GM23248 (cell line): ENCODE measurements around the gene ZC3HAV1. TPM values are rescaled to one million over a fixed set of nuclear protein-coding genes. Genes with fewer than 3 reads are reported as not detected.
"Not testable (repeated sequence)": the region's sequence is repeated elsewhere in the genome, so short reads cannot be mapped to it uniquely, and the experiment has no call there.

ENCODE experiments used
- DNase-seq: peaks from one replicate; pipeline ENCODE4 v3.0.0-alpha.2; 2015
- H2AFZ ChIP-seq: fragments of 200-600 bp; sonication (generic); 2 replicates; pipeline ENCODE4 v1.6.1; 2016; ENCODE audit warnings: antibody characterized with exemption
- H3F3A ChIP-seq: fragments of 200-600 bp; sonication (generic); 2 replicates; pipeline ENCODE4 v1.6.1; 2016; ENCODE audit warnings: mild to moderate bottlenecking, antibody characterized with exemption, mixed run types; ENCODE audit not compliant: insufficient read depth
- H3K27ac ChIP-seq: fragments of 200-600 bp; sonication (generic); 2 replicates; pipeline ENCODE4 v1.5.1; 2016; ENCODE audit warnings: mild to moderate bottlenecking
- H3K27me3 ChIP-seq: fragments of 200-600 bp; sonication (generic); replicated peaks from 2 replicates; pipeline ENCODE4 v1.6.1; 2016; ENCODE audit warnings: mild to moderate bottlenecking; ENCODE audit not compliant: insufficient read depth
- H3K36me3 ChIP-seq: fragments of 200-600 bp; sonication (generic); 2 replicates; pipeline ENCODE4 v1.6.1; 2016; ENCODE audit warnings: low read depth, mild to moderate bottlenecking
- H3K4me1 ChIP-seq: fragments of 200-600 bp; sonication (generic); 2 replicates; pipeline ENCODE4 v1.6.1; 2016; ENCODE audit warnings: mild to moderate bottlenecking; ENCODE audit not compliant: insufficient read depth
- H3K4me2 ChIP-seq: fragments of 200-600 bp; sonication (generic); one replicate; pipeline ENCODE4 v1.6.1; 2016; ENCODE audit warnings: mild to moderate bottlenecking; ENCODE audit not compliant: unreplicated experiment
- H3K4me3 ChIP-seq: fragments of 200-600 bp; sonication (generic); 2 replicates; pipeline ENCODE4 v1.5.1; 2016; ENCODE audit warnings: mild to moderate bottlenecking
- H3K79me2 ChIP-seq: fragments of 200-600 bp; sonication (generic); 2 replicates; pipeline ENCODE4 v1.6.1; 2016; ENCODE audit warnings: mild to moderate bottlenecking; ENCODE audit not compliant: insufficient read depth
- H3K9ac ChIP-seq: fragments of 200-600 bp; sonication (generic); 2 replicates; pipeline ENCODE4 v1.6.1; 2016; ENCODE audit warnings: mild to moderate bottlenecking
- H3K9me2 ChIP-seq: fragments of 200-600 bp; sonication (generic); 2 replicates; pipeline ENCODE4 v1.6.1; 2016; ENCODE audit warnings: mixed run types, mild to moderate bottlenecking, moderate library complexity; ENCODE audit not compliant: insufficient read depth
- H3K9me3 ChIP-seq: fragments of 200-600 bp; sonication (generic); one replicate; pipeline ENCODE4 v1.6.1; 2017; ENCODE audit warnings: low read depth
- H4K20me1 ChIP-seq: fragments of 200-600 bp; sonication (generic); 2 replicates; pipeline ENCODE4 v1.6.0; 2016; ENCODE audit not compliant: insufficient read depth
- EZH2 ChIP-seq: fragments of 200-600 bp; sonication (generic); IDR thresholded peaks from 2 replicates; pipeline ENCODE4 v1.6.1; 2018; ENCODE audit warnings: antibody characterized with exemption, mild to moderate bottlenecking; ENCODE audit not compliant: insufficient read depth, poor library complexity, severe bottlenecking
- EZH2phosphoT487 ChIP-seq: fragments of 200-600 bp; sonication (generic); IDR thresholded peaks from 2 replicates; pipeline ENCODE4 v1.6.1; 2018; ENCODE audit warnings: antibody characterized with exemption, moderate library complexity, mild to moderate bottlenecking, low read depth; ENCODE audit not compliant: insufficient read depth
- WGBS, 2 experiments: methylation state at CpG; one replicate each; pipeline ENCODE4 v1.1.6; 2015 to 2017; ENCODE audit warnings: low lambda C conversion rate in 2 of 2, low coverage in 1 of 2; ENCODE audit errors: missing lambda C conversion rate in 2 of 2; 5-methylcytosine and 5-hydroxymethylcytosine counted together
- in situ Hi-C: fragments of 300-500 bp; cut with MboI; formaldehyde crosslinking; loops from 2 replicates; pipeline ENCODE4 v1.15.0; 2020
- polyA plus RNA-seq: library from polyadenylated mRNA; unstranded; fragments of >200 nt; fragmentation: Nextera tagmentation; extraction: Ambion mirVana; gene quantifications from 2 replicates; pipeline ENCODE4 v1.2.1, GENCODE V29; 2016
- total RNA-seq: library from RNA; depleted of rRNA; stranded (reverse); fragments of >200 nt; shearing (Covaris generic); gene quantifications from 2 replicates; pipeline ENCODE4 v1.2.3, GENCODE V29; 2014

Gene ZC3HAV1
- total and polyA plus RNA-seq, 2 experiments from 2014 or later: 28.8 to 30.5 TPM

- H3K36me3 ChIP-seq: peaks cover 56% of the 10 kb centered on the region
- H3K9me2 ChIP-seq: no peaks in the 10 kb centered on the region
- H3K9me3 ChIP-seq: no peaks in the 10 kb centered on the region
- WGBS, 2 experiments: 80 to 89% methylated on average over 3 of the region's 3 CpGs
- peaks cover 68% of the 10 kb centered on the region for H3K79me2 ChIP-seq
- no peak overlapping the region for H3K9ac ChIP-seq
- H3K4me1 ChIP-seq: peaks cover 8% of the 10 kb centered on the region; the same call in 1 of the 2 replicates
- H2AFZ ChIP-seq: no peak overlapping the region
- no peak overlapping the region for H3K4me2 ChIP-seq
- H3K4me3 ChIP-seq: no peak overlapping the region
- no peaks in the 10 kb centered on the region for H4K20me1 ChIP-seq
- H3F3A ChIP-seq: peaks cover 4% of the 10 kb centered on the region; the same call in 1 of the 2 replicates
- no peak for TF ChIP-seq EZH2phosphoT487
- TF ChIP-seq EZH2: no peak
- no peak for DNase-seq
- no peak overlapping the region for H3K27ac ChIP-seq
- in situ Hi-C loops: no loop called here
- no peaks in the 10 kb centered on the region for H3K27me3 ChIP-seq
Measured at GRCh38 chr7:139029353-139029752, 80.2 kb downstream of the ZC3HAV1 start.

- Histone ChIP-seq H3K4me3 (no peak overlapping the region), H3K4me1 (peaks cover 14% of the 10 kb centered on the region; the same call in 1 of the 2 replicates), H3K79me2 (peaks cover 42% of the 10 kb centered on the region), H3K27me3 (no peaks in the 10 kb centered on the region), H3K9me2 (no peaks in the 10 kb centered on the region), H3K27ac (no peak overlapping the region), H3K4me2 (no peak overlapping the region), H3F3A (peaks cover 18% of the 10 kb centered on the region; the same call in 1 of the 2 replicates), H3K9me3 (no peaks in the 10 kb centered on the region), H2AFZ (no peak overlapping the region), H4K20me1 (no peaks in the 10 kb centered on the region; the same call in 1 of the 2 replicates), H3K9ac (no peak overlapping the region), H3K36me3 (peaks cover 45% of the 10 kb centered on the region)
- TF ChIP-seq EZH2: no peak
- no peak for TF ChIP-seq EZH2phosphoT487
- in situ Hi-C loops: no loop called here
- 90 to 91% methylated on average over 6 of the region's 6 CpGs for WGBS, 2 experiments
- no peak for DNase-seq
Measured at GRCh38 chr7:139026551-139026950, 83.0 kb downstream of the ZC3HAV1 start.

- Histone ChIP-seq H3K79me2 (peaks cover 36% of the 10 kb centered on the region), H3K4me1 (peaks cover 14% of the 10 kb centered on the region; the same call in 1 of the 2 replicates), H3F3A (peaks cover 18% of the 10 kb centered on the region; the same call in 1 of the 2 replicates), H3K36me3 (peaks cover 46% of the 10 kb centered on the region)
- in situ Hi-C loops, H3K9me3 ChIP-seq, H3K4me2 ChIP-seq, H3K9ac ChIP-seq, DNase-seq, H3K4me3 ChIP-seq, H4K20me1 ChIP-seq, H3K27me3 ChIP-seq, H3K9me2 ChIP-seq, H3K27ac ChIP-seq, H2AFZ ChIP-seq: not testable (repeated sequence)
- 96 to 99% methylated on average over 5 of the region's 5 CpGs for WGBS, 2 experiments
Measured at GRCh38 chr7:139025861-139026260, 83.7 kb downstream of the ZC3HAV1 start.

- H3K27ac ChIP-seq: no peak overlapping the region
- DNase-seq: no peak
- TF ChIP-seq EZH2: no peak
- TF ChIP-seq EZH2phosphoT487: no peak
- H3K4me2 ChIP-seq: no peak overlapping the region
- H2AFZ ChIP-seq: no peak overlapping the region
- H3K4me3 ChIP-seq: no peak overlapping the region
- in situ Hi-C loops: no loop called here
- 69 to 70% methylated on average over 5 of the region's 5 CpGs for WGBS, 2 experiments
- no peaks in the 10 kb centered on the region; the same call in 1 of the 2 replicates for H4K20me1 ChIP-seq
- H3F3A ChIP-seq: peaks cover 18% of the 10 kb centered on the region; the same call in 1 of the 2 replicates
- H3K4me1 ChIP-seq: peaks cover 14% of the 10 kb centered on the region; the same call in 1 of the 2 replicates
- peaks cover 34% of the 10 kb centered on the region for H3K36me3 ChIP-seq
- H3K9me3 ChIP-seq: no peaks in the 10 kb centered on the region
- H3K9ac ChIP-seq: no peak overlapping the region
- H3K27me3 ChIP-seq: no peaks in the 10 kb centered on the region
- H3K79me2 ChIP-seq: peaks cover 24% of the 10 kb centered on the region
- no peaks in the 10 kb centered on the region for H3K9me2 ChIP-seq
Measured at GRCh38 chr7:139023076-139023475, 86.4 kb downstream of the ZC3HAV1 start.

GRCh38 chr7:139022286-139022685 lies 87.2 kb downstream of the ZC3HAV1 start:
- Histone ChIP-seq H3K4me2 (no peak overlapping the region), H3K4me1 (peaks cover 19% of the 10 kb centered on the region), H3K79me2 (peaks cover 24% of the 10 kb centered on the region), H3K27ac (no peak overlapping the region), H3K9ac (no peak overlapping the region), H2AFZ (no peak overlapping the region), H3K9me3 (no peaks in the 10 kb centered on the region), H4K20me1 (no peaks in the 10 kb centered on the region; the same call in 1 of the 2 replicates), H3F3A (peaks cover 24% of the 10 kb centered on the region), H3K9me2 (no peaks in the 10 kb centered on the region), H3K4me3 (no peak overlapping the region), H3K27me3 (no peaks in the 10 kb centered on the region), H3K36me3 (peaks cover 34% of the 10 kb centered on the region)
- in situ Hi-C loops: no loop called here
- WGBS, 2 experiments: 73% methylated on average over 4 of the region's 4 CpGs
- no peak for TF ChIP-seq EZH2phosphoT487
- no peak for TF ChIP-seq EZH2
- DNase-seq: no peak
